Smooth muscle cell (in vitro differentiated cells): ENCODE data around the gene ANKMY1. TPM values are rescaled to one million over a fixed set of nuclear protein-coding genes. Genes with fewer than 3 reads are reported as not detected.

Source experiments
- DNase-seq: peaks from one replicate; lab custom pipeline; 2025; ENCODE audit not compliant: unreplicated experiment; lab: John Stamatoyannopoulos, UW
- H2AFZ ChIP-seq: fragments of 200-600 bp; sonication (generic); 2 replicates; pipeline ENCODE4 v1.6.0; 2016; ENCODE audit warnings: antibody characterized with exemption, low read depth, mild to moderate bottlenecking
- H3F3A ChIP-seq: fragments of 200-600 bp; sonication (generic); 2 replicates; pipeline ENCODE4 v1.6.0; 2017; ENCODE audit warnings: antibody characterized with exemption, low read depth
- H3K27ac ChIP-seq: fragments of 200-600 bp; sonication (generic); 2 replicates; pipeline ENCODE4 v1.5.1; 2016; ENCODE audit warnings: low read depth, mild to moderate bottlenecking
- H3K27me3 ChIP-seq: fragments of 200-600 bp; sonication (generic); 2 replicates; pipeline ENCODE4 v1.6.1; 2016; ENCODE audit warnings: low read depth, mild to moderate bottlenecking
- H3K36me3 ChIP-seq: fragments of 200-600 bp; sonication (generic); 2 replicates; pipeline ENCODE4 v1.5.1; 2016; ENCODE audit warnings: low read depth
- H3K4me1 ChIP-seq: fragments of 200-600 bp; sonication (generic); 2 replicates; pipeline ENCODE4 v1.5.1; 2016; ENCODE audit warnings: low read depth
- H3K4me2 ChIP-seq: fragments of 200-600 bp; sonication (generic); 2 replicates; pipeline ENCODE4 v1.6.0; 2016; ENCODE audit warnings: mild to moderate bottlenecking
- H3K4me3 ChIP-seq: fragments of 200-600 bp; sonication (generic); 2 replicates; pipeline ENCODE4 v1.5.1; 2016; ENCODE audit warnings: mild to moderate bottlenecking
- H3K79me2 ChIP-seq: fragments of 200-600 bp; sonication (generic); 2 replicates; pipeline ENCODE4 v1.6.0; 2016; ENCODE audit warnings: low read depth, mild to moderate bottlenecking
- H3K9ac ChIP-seq: fragments of 200-600 bp; sonication (generic); 2 replicates; pipeline ENCODE4 v1.6.0; 2016; ENCODE audit warnings: low read depth
- H3K9me3 ChIP-seq: fragments of 200-600 bp; sonication (generic); replicated peaks from 2 replicates; pipeline ENCODE4 v1.5.1; 2016; ENCODE audit warnings: low read depth
- H4K20me1 ChIP-seq: fragments of 200-600 bp; sonication (generic); 2 replicates; pipeline ENCODE4 v1.6.0; 2016; ENCODE audit warnings: low read depth
- WGBS: methylation state at CpG from one replicate; pipeline ENCODE4 v1.1.7; 2016; ENCODE audit warnings: low lambda C conversion rate; 5-methylcytosine and 5-hydroxymethylcytosine counted together
- polyA plus RNA-seq: library from polyadenylated mRNA; unstranded; fragments of >200 nt; fragmentation: Nextera tagmentation; extraction: Ambion mirVana; gene quantifications from 2 replicates; pipeline ENCODE4 v1.2.1, GENCODE V29; 2016
- total RNA-seq: library from RNA; depleted of rRNA; stranded (reverse); fragments of >200 nt; gene quantifications from 2 replicates; pipeline ENCODE4 v1.2.3, GENCODE V29; 2014
- TF ChIP-seq, protein P1 (sequence below): fragments of 200-600 bp; sonication (generic); IDR thresholded peaks from 2 replicates; pipeline ENCODE4 v1.5.1; 2017; ENCODE audit warnings: borderline replicate concordance, mild to moderate bottlenecking, antibody characterized with exemption; ENCODE audit not compliant: insufficient read depth, poor library complexity, severe bottlenecking

Gene ANKMY1
- total and polyA plus RNA-seq, 2 experiments from 2014 or later: 6.4 to 8.7 TPM

DNA sequence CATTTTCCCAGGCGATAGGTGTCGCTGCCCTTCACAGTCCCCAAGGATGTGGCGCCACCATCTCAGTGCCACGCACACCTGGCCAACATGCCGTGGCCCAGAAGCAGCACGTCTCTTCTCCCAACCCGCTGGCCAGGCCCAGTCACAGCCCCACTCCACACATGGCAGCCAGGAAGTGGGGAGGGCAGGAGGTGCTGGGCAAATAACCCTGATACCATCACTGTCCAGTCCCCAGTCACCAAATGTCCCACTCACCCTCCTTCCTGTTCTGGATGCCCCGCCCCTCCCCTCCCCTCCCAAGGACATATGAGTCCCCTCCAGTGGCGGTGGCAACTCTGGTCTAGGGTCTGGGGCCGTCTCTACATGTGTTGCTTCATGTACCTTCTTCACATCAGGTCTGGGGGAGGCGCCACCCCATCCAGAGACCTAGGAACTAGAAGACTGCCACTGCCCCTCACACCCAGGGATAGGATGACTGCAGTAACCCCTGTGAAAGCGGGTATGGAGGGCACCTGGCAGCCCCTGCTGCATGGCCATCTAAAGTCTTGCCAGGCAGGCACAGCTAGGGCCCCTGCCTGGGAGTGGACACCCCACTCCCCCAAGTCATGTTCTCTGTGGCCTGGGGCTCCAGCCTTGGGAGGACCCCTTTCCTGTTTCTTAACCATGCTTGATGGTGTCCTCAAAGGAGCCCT lies 21.4 kb upstream of the ANKMY1 start:
- Histone ChIP-seq H3K9me3 (no peaks in the 10 kb centered on the region), H3K36me3 (no peaks in the 10 kb centered on the region), H3K4me2 (no peak overlapping the region), H3K27me3 (no peaks in the 10 kb centered on the region), H3F3A (peaks cover 15% of the 10 kb centered on the region), H3K9ac (peak overlapping the region; percentile 44), H4K20me1 (peaks cover 61% of the 10 kb centered on the region), H3K79me2 (peaks cover 27% of the 10 kb centered on the region), H3K4me1 (no peaks in the 10 kb centered on the region), H3K27ac (peak overlapping the region; percentile 78), H2AFZ (no peak overlapping the region), H3K4me3 (no peak overlapping the region)
- DNase-seq: no peak
- TF ChIP-seq, protein P1, sequence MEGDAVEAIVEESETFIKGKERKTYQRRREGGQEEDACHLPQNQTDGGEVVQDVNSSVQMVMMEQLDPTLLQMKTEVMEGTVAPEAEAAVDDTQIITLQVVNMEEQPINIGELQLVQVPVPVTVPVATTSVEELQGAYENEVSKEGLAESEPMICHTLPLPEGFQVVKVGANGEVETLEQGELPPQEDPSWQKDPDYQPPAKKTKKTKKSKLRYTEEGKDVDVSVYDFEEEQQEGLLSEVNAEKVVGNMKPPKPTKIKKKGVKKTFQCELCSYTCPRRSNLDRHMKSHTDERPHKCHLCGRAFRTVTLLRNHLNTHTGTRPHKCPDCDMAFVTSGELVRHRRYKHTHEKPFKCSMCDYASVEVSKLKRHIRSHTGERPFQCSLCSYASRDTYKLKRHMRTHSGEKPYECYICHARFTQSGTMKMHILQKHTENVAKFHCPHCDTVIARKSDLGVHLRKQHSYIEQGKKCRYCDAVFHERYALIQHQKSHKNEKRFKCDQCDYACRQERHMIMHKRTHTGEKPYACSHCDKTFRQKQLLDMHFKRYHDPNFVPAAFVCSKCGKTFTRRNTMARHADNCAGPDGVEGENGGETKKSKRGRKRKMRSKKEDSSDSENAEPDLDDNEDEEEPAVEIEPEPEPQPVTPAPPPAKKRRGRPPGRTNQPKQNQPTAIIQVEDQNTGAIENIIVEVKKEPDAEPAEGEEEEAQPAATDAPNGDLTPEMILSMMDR: no peak
- 97% methylated on average over 12 of the region's 12 CpGs for WGBS

DNA sequence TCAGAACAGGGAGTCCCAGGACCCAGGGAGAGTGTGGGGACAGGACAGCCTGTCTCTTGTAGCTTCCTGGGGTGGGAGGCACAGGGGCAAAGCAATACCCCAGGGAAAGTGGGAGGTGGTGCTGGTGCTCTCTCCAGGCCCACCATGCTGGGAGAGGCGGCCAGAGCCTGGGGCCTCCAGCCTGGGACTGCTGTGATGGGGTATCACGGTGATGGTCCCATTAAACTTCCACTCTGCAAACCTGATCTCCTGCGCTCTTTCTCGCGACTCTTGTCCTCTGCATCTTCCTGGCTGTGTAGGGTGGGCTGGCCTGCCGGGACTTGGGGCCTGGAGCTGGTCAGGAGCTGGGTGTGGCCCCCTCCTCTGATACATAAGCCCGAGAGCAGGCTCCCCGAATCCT lies 20.7 kb upstream of the ANKMY1 start:
- TF ChIP-seq, protein P1: no peak
- Histone ChIP-seq H2AFZ (no peak overlapping the region), H3K27ac (no peak overlapping the region), H3F3A (peaks cover 15% of the 10 kb centered on the region), H3K79me2 (peaks cover 22% of the 10 kb centered on the region), H3K9ac (no peak overlapping the region), H3K9me3 (no peaks in the 10 kb centered on the region), H3K36me3 (no peaks in the 10 kb centered on the region), H3K4me2 (no peak overlapping the region), H4K20me1 (peaks cover 61% of the 10 kb centered on the region), H3K27me3 (no peaks in the 10 kb centered on the region), H3K4me1 (no peaks in the 10 kb centered on the region), H3K4me3 (no peak overlapping the region)
- WGBS: 95% methylated on average over 8 of the region's 8 CpGs
- DNase-seq: no peak

DNA sequence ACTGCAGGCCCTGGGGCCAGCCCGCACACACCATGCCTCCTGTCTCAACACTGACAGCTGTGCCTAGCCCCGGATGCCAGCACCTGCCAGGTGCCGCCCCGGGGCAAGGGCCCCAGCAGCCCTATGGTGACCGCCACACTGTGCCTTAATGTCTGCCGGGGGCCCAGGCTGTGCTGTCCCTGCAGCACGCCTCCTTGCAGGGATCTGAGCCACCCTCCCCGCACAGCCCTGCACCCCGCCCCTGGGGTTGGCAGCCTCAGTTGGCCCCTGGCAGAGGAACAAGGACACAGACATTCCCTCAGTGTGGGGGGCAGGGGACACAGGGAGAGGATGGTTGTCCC lies 20.3 kb upstream of the ANKMY1 start:
- Histone ChIP-seq H3K79me2 (peaks cover 18% of the 10 kb centered on the region), H3K27ac (no peak overlapping the region), H3K9me3 (no peaks in the 10 kb centered on the region), H4K20me1 (peaks cover 60% of the 10 kb centered on the region), H3K27me3 (no peaks in the 10 kb centered on the region), H3K4me3 (no peak overlapping the region), H3K4me2 (no peak overlapping the region), H3K36me3 (no peaks in the 10 kb centered on the region), H3K9ac (no peak overlapping the region), H2AFZ (no peak overlapping the region), H3K4me1 (no peaks in the 10 kb centered on the region), H3F3A (peaks cover 15% of the 10 kb centered on the region)
- TF ChIP-seq, protein P1: no peak
- WGBS: 97% methylated on average over 9 of the region's 9 CpGs
- DNase-seq: no peak
